Activated CD4-positive, alpha-beta T cell treated with anti-CD3 and anti-CD28 coated beads, Interleukin-2, amount 10 ng/mL, durations not matched to agents 24 days and 14 days (primary cell): Measurements from ENCODE around the gene FAM76A. TPM values are rescaled to one million over a fixed set of nuclear protein-coding genes. Genes with fewer than 3 reads are reported as not detected.
"Not testable (repeated sequence)": the region's sequence is repeated elsewhere in the genome, so short reads cannot be mapped to it uniquely, and the experiment has no call there.

ENCODE experiments used
- DNase-seq: peaks from one replicate; pipeline ENCODE4 v3.0.0; 2022
- H3K27ac Mint-ChIP-seq: one replicate; pipeline ENCODE4 v1.8.0; 2022; ENCODE audit warnings: mild to moderate bottlenecking, mixed read lengths
- H3K27me3 Mint-ChIP-seq: one replicate; pipeline ENCODE4 v1.8.0; 2022; ENCODE audit warnings: mixed read lengths
- H3K36me3 Mint-ChIP-seq: one replicate; pipeline ENCODE4 v1.8.0; 2022; ENCODE audit warnings: low read depth, mild to moderate bottlenecking, mixed read lengths
- H3K4me1 Mint-ChIP-seq: one replicate; pipeline ENCODE4 v1.8.0; 2021; ENCODE audit warnings: mixed read lengths
- H3K4me3 Mint-ChIP-seq: one replicate; pipeline ENCODE4 v1.8.0; 2022; ENCODE audit warnings: mild to moderate bottlenecking, moderate library complexity, mixed read lengths
- H3K9me3 Mint-ChIP-seq: one replicate; pipeline ENCODE4 v1.8.0; 2021; ENCODE audit warnings: mixed read lengths
- intact Hi-C: fragments of 100-400 bp; cut with micrococcal nuclease; formaldehyde crosslinking; loops from one replicate; pipeline ENCODE4 v1.15.1; 2023
- total RNA-seq: library from RNA; stranded (reverse); gene quantifications from 2 replicates; pipeline ENCODE4 v1.2.3, GENCODE V29; 2022

Gene FAM76A
- total RNA-seq = 11.9 and 13.8 TPM in 2 replicates

- Mint-ChIP-seq H3K36me3 (peaks cover 8% of the 10 kb centered on the region), H3K27me3 (peaks cover 2% of the 10 kb centered on the region), H3K27ac (peak within 1 kb of the TSS; percentile 98), H3K4me1 (peaks cover 18% of the 10 kb centered on the region), H3K4me3 (peak within 1 kb of the TSS; percentile 89), H3K9me3 (no peaks in the 10 kb centered on the region)
- intact Hi-C loops = loop anchor here (1.0 to 5.0 kb wide), 4 partner anchors 48 to 358 kb away; partner anchors contain the start of genes IFI6, MAP3K6, PPP1R8 and STX12
- DNase-seq = peak; percentile 100
These were observed at the start of gene FAM76A for GRCh38 chr1:27725374-27726172. Gene FAM76A (plus strand): TSS chr1:27725961. CDS start chr1:27726081, 120 bp downstream.

- H3K27ac Mint-ChIP-seq = no peak overlapping the region
- intact Hi-C loops = no loop called here
These were observed 49.4 kb upstream of the FAM76A start for GRCh38 chr1:27676410-27676809.

GRCh38 chr1:27678747-27679146, 47.0 kb upstream of the FAM76A start:
- DNase-seq = no peak
- Mint-ChIP-seq H3K36me3 (peaks cover 3% of the 10 kb centered on the region), H3K4me1 (no peaks in the 10 kb centered on the region), H3K27ac (no peak overlapping the region), H3K4me3 (no peak overlapping the region), H3K27me3 (peaks cover 3% of the 10 kb centered on the region), H3K9me3 (peaks cover 24% of the 10 kb centered on the region)
- intact Hi-C loops = no loop called here

More at GRCh38 chr1:27676410-27676809, 49.4 kb upstream of the FAM76A start:
- DNase-seq = no peak
- H3K4me1 Mint-ChIP-seq = peaks cover 15% of the 10 kb centered on the region
- H3K27me3 Mint-ChIP-seq = peaks cover 3% of the 10 kb centered on the region
- no peak overlapping the region for H3K4me3 Mint-ChIP-seq
- H3K36me3 Mint-ChIP-seq = peaks cover 1% of the 10 kb centered on the region
- H3K9me3 Mint-ChIP-seq = peaks cover 14% of the 10 kb centered on the region

GRCh38 chr1:27680225-27680791, 45.5 kb upstream of the FAM76A start:
- intact Hi-C loops, DNase-seq, H3K27me3 Mint-ChIP-seq, H3K4me1 Mint-ChIP-seq, H3K27ac Mint-ChIP-seq, H3K4me3 Mint-ChIP-seq, H3K36me3 Mint-ChIP-seq: not testable (repeated sequence)
- peaks cover 24% of the 10 kb centered on the region for H3K9me3 Mint-ChIP-seq

GRCh38 chr1:27681580-27681979, 44.2 kb upstream of the FAM76A start:
- H3K9me3 Mint-ChIP-seq = peaks cover 24% of the 10 kb centered on the region
- intact Hi-C loops, H3K4me1 Mint-ChIP-seq, H3K27ac Mint-ChIP-seq, H3K27me3 Mint-ChIP-seq, H3K4me3 Mint-ChIP-seq, DNase-seq, H3K36me3 Mint-ChIP-seq: not testable (repeated sequence)

- no peak for DNase-seq
- intact Hi-C loops = no loop called here
- H3K27me3 Mint-ChIP-seq = peaks cover 5% of the 10 kb centered on the region
- no peak overlapping the region for H3K27ac Mint-ChIP-seq
- H3K9me3 Mint-ChIP-seq = peaks cover 24% of the 10 kb centered on the region
- H3K36me3 Mint-ChIP-seq = peaks cover 3% of the 10 kb centered on the region
- H3K4me1 Mint-ChIP-seq = no peaks in the 10 kb centered on the region
- no peak overlapping the region for H3K4me3 Mint-ChIP-seq
These were observed 43.3 kb upstream of the FAM76A start for GRCh38 chr1:27682351-27682944.

GRCh38 chr1:27684176-27684575, 41.6 kb upstream of the FAM76A start:
- peaks cover 3% of the 10 kb centered on the region for H3K4me1 Mint-ChIP-seq
- peaks cover 5% of the 10 kb centered on the region for H3K27me3 Mint-ChIP-seq

GRCh38 chr1:27686223-27686990, 39.4 kb upstream of the FAM76A start:
- Mint-ChIP-seq H3K9me3 (peaks cover 13% of the 10 kb centered on the region), H3K4me3 (no peak overlapping the region), H3K27me3 (peaks cover 5% of the 10 kb centered on the region), H3K27ac (no peak overlapping the region), H3K4me1 (peaks cover 13% of the 10 kb centered on the region), H3K36me3 (peaks cover 1% of the 10 kb centered on the region)
- intact Hi-C loops = no loop called here
- DNase-seq = no peak

More at GRCh38 chr1:27684176-27684575, 41.6 kb upstream of the FAM76A start:
- H3K9me3 Mint-ChIP-seq = peaks cover 19% of the 10 kb centered on the region
- no peak overlapping the region for H3K27ac Mint-ChIP-seq
- intact Hi-C loops = no loop called here
- no peak for DNase-seq
- no peak overlapping the region for H3K4me3 Mint-ChIP-seq
- peaks cover 3% of the 10 kb centered on the region for H3K36me3 Mint-ChIP-seq

GRCh38 chr1:27687906-27688305, 37.9 kb upstream of the FAM76A start:
- Mint-ChIP-seq H3K4me1 (peaks cover 13% of the 10 kb centered on the region), H3K36me3 (no peaks in the 10 kb centered on the region), H3K4me3 (no peak overlapping the region), H3K27me3 (peaks cover 8% of the 10 kb centered on the region), H3K9me3 (peaks cover 6% of the 10 kb centered on the region), H3K27ac (no peak overlapping the region)
- no peak for DNase-seq
- intact Hi-C loops = no loop called here

- intact Hi-C loops = no loop called here
- H3K27me3 Mint-ChIP-seq = peaks cover 10% of the 10 kb centered on the region
- H3K9me3 Mint-ChIP-seq = peaks cover 8% of the 10 kb centered on the region
- no peak for DNase-seq
- H3K4me3 Mint-ChIP-seq = no peak overlapping the region
- peak overlapping the region; percentile 71 for H3K27ac Mint-ChIP-seq
- no peaks in the 10 kb centered on the region for H3K36me3 Mint-ChIP-seq
- peaks cover 13% of the 10 kb centered on the region for H3K4me1 Mint-ChIP-seq
These were observed 36.2 kb upstream of the FAM76A start for GRCh38 chr1:27689423-27690173.

- peaks cover 8% of the 10 kb centered on the region for H3K27me3 Mint-ChIP-seq
- intact Hi-C loops = no loop called here
- peaks cover 8% of the 10 kb centered on the region for H3K9me3 Mint-ChIP-seq
- H3K4me1 Mint-ChIP-seq = peaks cover 13% of the 10 kb centered on the region
- no peak for DNase-seq
- no peaks in the 10 kb centered on the region for H3K36me3 Mint-ChIP-seq
- H3K27ac Mint-ChIP-seq = peak overlapping the region; percentile 71
- no peak overlapping the region for H3K4me3 Mint-ChIP-seq
These were observed 35.6 kb upstream of the FAM76A start for GRCh38 chr1:27690183-27690582.

- peaks cover 18% of the 10 kb centered on the region for H3K27me3 Mint-ChIP-seq
- H3K4me3 Mint-ChIP-seq, H3K36me3 Mint-ChIP-seq, H3K27ac Mint-ChIP-seq, DNase-seq, H3K4me1 Mint-ChIP-seq, intact Hi-C loops: not testable (repeated sequence)
- peaks cover 18% of the 10 kb centered on the region for H3K9me3 Mint-ChIP-seq
These were observed 28.9 kb upstream of the FAM76A start for GRCh38 chr1:27696835-27697234.

- intact Hi-C loops = no loop called here
- no peak overlapping the region for H3K27ac Mint-ChIP-seq
- H3K27me3 Mint-ChIP-seq = peaks cover 20% of the 10 kb centered on the region
- peaks cover 26% of the 10 kb centered on the region for H3K9me3 Mint-ChIP-seq
- no peak for DNase-seq
- H3K4me1 Mint-ChIP-seq = no peaks in the 10 kb centered on the region
- H3K4me3 Mint-ChIP-seq = no peak overlapping the region
- peaks cover 3% of the 10 kb centered on the region for H3K36me3 Mint-ChIP-seq
These were observed 20.8 kb upstream of the FAM76A start for GRCh38 chr1:27704958-27705357.
